A673 (cell line): Measurements from ENCODE around the gene DNLZ.

Experiments used
- EZH2 ChIP-seq: fragments of 200-600 bp; sonication (generic); IDR thresholded peaks from 2 replicates; pipeline ENCODE4 v1.6.1; 2017; ENCODE audit warnings: borderline replicate concordance, low read depth, mild to moderate bottlenecking, mixed read lengths, antibody characterized with exemption, low read length; ENCODE audit not compliant: poor library complexity, severe bottlenecking
- TF ChIP-seq, protein P1 (sequence below): fragments of 300-800, 200-600 bp; sonication (generic); conservative IDR thresholded peaks from 2 replicates; pipeline ENCODE4 v1.5.1; 2017; ENCODE audit warnings: low read depth, mild to moderate bottlenecking, antibody characterized with exemption, low read length, moderate library complexity, mixed read lengths

DNA sequence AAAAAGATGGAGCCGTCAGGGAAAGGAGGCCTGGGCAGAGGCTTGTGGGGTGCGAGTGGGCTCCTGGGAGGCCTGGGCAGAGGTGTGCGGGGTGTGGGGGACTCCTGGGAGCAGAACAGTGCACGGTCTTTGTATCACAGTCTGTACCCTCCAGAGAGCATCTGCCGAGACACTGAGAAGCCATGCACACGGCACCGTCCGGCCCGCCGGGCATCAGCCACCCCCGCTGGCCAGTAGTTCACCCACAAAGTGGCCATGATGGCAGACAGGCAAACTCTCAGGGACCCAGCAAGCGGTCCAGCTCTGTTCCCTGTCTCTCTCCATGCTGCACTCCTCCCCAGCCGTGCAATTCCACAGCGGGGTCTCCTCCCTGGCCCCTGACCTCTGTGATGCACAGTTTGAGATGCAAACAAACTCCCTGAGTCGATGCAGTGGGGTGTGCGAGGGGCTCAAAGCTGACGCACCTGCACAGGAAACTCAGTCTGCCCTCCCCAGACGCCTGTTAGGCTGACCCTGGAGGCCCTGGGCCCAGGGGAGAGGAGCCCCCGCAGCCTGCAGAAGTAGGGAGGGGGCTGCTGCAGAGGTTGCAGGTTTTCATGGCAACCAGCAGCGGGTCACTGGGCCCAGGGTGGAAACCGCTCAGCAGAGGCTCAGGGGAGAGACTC is 45.3 kb downstream of the DNLZ start:
- TF ChIP-seq, protein P1, sequence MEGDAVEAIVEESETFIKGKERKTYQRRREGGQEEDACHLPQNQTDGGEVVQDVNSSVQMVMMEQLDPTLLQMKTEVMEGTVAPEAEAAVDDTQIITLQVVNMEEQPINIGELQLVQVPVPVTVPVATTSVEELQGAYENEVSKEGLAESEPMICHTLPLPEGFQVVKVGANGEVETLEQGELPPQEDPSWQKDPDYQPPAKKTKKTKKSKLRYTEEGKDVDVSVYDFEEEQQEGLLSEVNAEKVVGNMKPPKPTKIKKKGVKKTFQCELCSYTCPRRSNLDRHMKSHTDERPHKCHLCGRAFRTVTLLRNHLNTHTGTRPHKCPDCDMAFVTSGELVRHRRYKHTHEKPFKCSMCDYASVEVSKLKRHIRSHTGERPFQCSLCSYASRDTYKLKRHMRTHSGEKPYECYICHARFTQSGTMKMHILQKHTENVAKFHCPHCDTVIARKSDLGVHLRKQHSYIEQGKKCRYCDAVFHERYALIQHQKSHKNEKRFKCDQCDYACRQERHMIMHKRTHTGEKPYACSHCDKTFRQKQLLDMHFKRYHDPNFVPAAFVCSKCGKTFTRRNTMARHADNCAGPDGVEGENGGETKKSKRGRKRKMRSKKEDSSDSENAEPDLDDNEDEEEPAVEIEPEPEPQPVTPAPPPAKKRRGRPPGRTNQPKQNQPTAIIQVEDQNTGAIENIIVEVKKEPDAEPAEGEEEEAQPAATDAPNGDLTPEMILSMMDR = no peak
- no peak for TF ChIP-seq EZH2
